Nephron progenitor cell (in vitro differentiated cells): Measurements from ENCODE around the gene BCAP31.

ENCODE experiments used
- DNase-seq: peaks from one replicate; pipeline ENCODE4 v3.0.0; 2021
- H3K27ac Mint-ChIP-seq: 2 replicates; pipeline ENCODE4 v1.8.0; 2021; ENCODE audit warnings: mild to moderate bottlenecking, moderate library complexity, mixed read lengths
- H3K27me3 Mint-ChIP-seq: 2 replicates; pipeline ENCODE4 v1.8.0; 2021; ENCODE audit warnings: mild to moderate bottlenecking, low read depth, mixed read lengths; ENCODE audit not compliant: poor library complexity
- H3K36me3 Mint-ChIP-seq: 2 replicates; pipeline ENCODE4 v1.8.0; 2021; ENCODE audit warnings: low read depth, mixed read lengths
- H3K4me1 Mint-ChIP-seq: 2 replicates; pipeline ENCODE4 v1.8.0; 2021; ENCODE audit warnings: mixed read lengths
- H3K4me3 Mint-ChIP-seq: 2 replicates; pipeline ENCODE4 v1.8.0; 2021; ENCODE audit warnings: mild to moderate bottlenecking, moderate library complexity, mixed read lengths
- H3K9me3 Mint-ChIP-seq: 2 replicates; pipeline ENCODE4 v1.8.0; 2021; ENCODE audit warnings: mild to moderate bottlenecking, moderate library complexity, mixed read lengths
- CTCF ChIP-seq: fragments of 200-600 bp; sonication (generic); IDR thresholded peaks from 2 replicates; pipeline ENCODE4 v1.5.0; 2021; ENCODE audit warnings: antibody characterized with exemption

The BCAP31 gene

GRCh38 chrX:153690466-153690865 is 33.7 kb downstream of the BCAP31 start:
- Mint-ChIP-seq H3K4me3 (no peak overlapping the region), H3K4me1 (peaks cover 16% of the 10 kb centered on the region), H3K27ac (no peak overlapping the region), H3K27me3 (no peaks in the 10 kb centered on the region), H3K9me3 (peaks cover 16% of the 10 kb centered on the region), H3K36me3 (no peaks in the 10 kb centered on the region)
- TF ChIP-seq CTCF, result no peak
- DNase-seq, result no peak

- peak; percentile 13 for TF ChIP-seq CTCF
- Mint-ChIP-seq H3K27me3 (no peaks in the 10 kb centered on the region), H3K4me3 (peak overlapping the region; percentile 67), H3K27ac (no peak overlapping the region), H3K4me1 (peaks cover 18% of the 10 kb centered on the region), H3K9me3 (peaks cover 16% of the 10 kb centered on the region), H3K36me3 (no peaks in the 10 kb centered on the region)
- DNase-seq, result no peak
Measured at GRCh38 chrX:153689654-153690465, 34.3 kb downstream of the BCAP31 start.

GRCh38 chrX:153688911-153689590 is 35.1 kb downstream of the BCAP31 start:
- Mint-ChIP-seq H3K27me3 (peaks cover 3% of the 10 kb centered on the region), H3K4me1 (peaks cover 16% of the 10 kb centered on the region), H3K9me3 (peaks cover 13% of the 10 kb centered on the region), H3K4me3 (peak overlapping the region; percentile 67), H3K36me3 (no peaks in the 10 kb centered on the region), H3K27ac (no peak overlapping the region)
- no peak for DNase-seq
- TF ChIP-seq CTCF, result no peak

GRCh38 chrX:153688506-153688905 is 35.7 kb downstream of the BCAP31 start:
- Mint-ChIP-seq H3K9me3 (peaks cover 16% of the 10 kb centered on the region), H3K27ac (no peak overlapping the region), H3K4me1 (peaks cover 15% of the 10 kb centered on the region), H3K36me3 (peaks cover 3% of the 10 kb centered on the region), H3K4me3 (no peak overlapping the region), H3K27me3 (peaks cover 3% of the 10 kb centered on the region)
- TF ChIP-seq CTCF, result no peak
- DNase-seq, result no peak

GRCh38 chrX:153688071-153688470 is 36.1 kb downstream of the BCAP31 start:
- peaks cover 3% of the 10 kb centered on the region for H3K27me3 Mint-ChIP-seq
- TF ChIP-seq CTCF, result no peak
- H3K4me3 Mint-ChIP-seq, result no peak overlapping the region
- no peak overlapping the region for H3K27ac Mint-ChIP-seq
- H3K9me3 Mint-ChIP-seq, result peaks cover 17% of the 10 kb centered on the region
- H3K4me1 Mint-ChIP-seq, result peaks cover 15% of the 10 kb centered on the region
- H3K36me3 Mint-ChIP-seq, result peaks cover 4% of the 10 kb centered on the region
- no peak for DNase-seq
